NCI-H748 (cell line): ENCODE data around the gene NKX6-2.

ENCODE experiments used
- DNase-seq: peaks from one replicate; lab custom pipeline; 2025; ENCODE audit not compliant: unreplicated experiment; lab: John Stamatoyannopoulos, UW

The NKX6-2 gene

GRCh38 chr10:132740588-132740987 is 45.4 kb downstream of the NKX6-2 start:
- DNase-seq, result no peak

- no peak for DNase-seq
Observed at GRCh38 chr10:132739225-132739613, 46.7 kb downstream of the NKX6-2 start.

GRCh38 chr10:132738454-132739224 is 47.3 kb downstream of the NKX6-2 start:
- DNase-seq, result no peak

- DNase-seq, result no peak
Observed at GRCh38 chr10:132737390-132738048, 48.4 kb downstream of the NKX6-2 start.

- DNase-seq, result peak; percentile 34
Observed at GRCh38 chr10:132735923-132736391, 50.0 kb downstream of the NKX6-2 start.

GRCh38 chr10:132735341-132735775 is 50.6 kb downstream of the NKX6-2 start:
- no peak for DNase-seq

- DNase-seq, result no peak
Observed at GRCh38 chr10:132733926-132734325, 52.0 kb downstream of the NKX6-2 start.
